Urinary bladder (tissue), 4 donors: ENCODE measurements around the gene LGI4. TPM values are rescaled to one million over a fixed set of nuclear protein-coding genes. Genes with fewer than 3 reads are reported as not detected.

ENCODE experiments used
- DNase-seq: peaks from one replicate; pipeline ENCODE4 v3.0.0-alpha.2; 2015; ENCODE audit errors: extremely low spot score
- H3K27ac ChIP-seq: one replicate; pipeline ENCODE4 v1.5.1; 2013; ENCODE audit warnings: low read depth, mild to moderate bottlenecking, moderate library complexity
- H3K36me3 ChIP-seq: one replicate; pipeline ENCODE4 v1.6.1; 2013; ENCODE audit warnings: mild to moderate bottlenecking, moderate library complexity; ENCODE audit not compliant: insufficient read depth
- H3K4me1 ChIP-seq: one replicate; pipeline ENCODE4 v1.6.1; 2013; ENCODE audit warnings: mild to moderate bottlenecking, moderate library complexity; ENCODE audit not compliant: insufficient read depth
- H3K4me3 ChIP-seq: one replicate; pipeline ENCODE4 v1.5.1; 2013; ENCODE audit warnings: low read depth, low read length
- WGBS: extraction: QIAGEN DNeasy Blood & Tissue Kit; methylation state at CpG from one replicate; pipeline ENCODE4 v1.1.7; 2013; 5-methylcytosine and 5-hydroxymethylcytosine counted together
- polyA plus RNA-seq: library from polyadenylated mRNA; stranded (reverse); fragments of 200-250 nt; gene quantifications from one replicate; pipeline ENCODE4 v1.2.3, GENCODE V29; 2013
- total RNA-seq: library from RNA; depleted of rRNA; stranded (reverse); fragments of >200 nt; gene quantifications from one replicate; pipeline ENCODE4 v1.2.3, GENCODE V29; 2014
- donor health status: healthy with polysubstance abuse.
- donor health status: healthy.

The LGI4 gene
- total RNA-seq (5.9 TPM), polyA plus RNA-seq (48.4 TPM)

DNA sequence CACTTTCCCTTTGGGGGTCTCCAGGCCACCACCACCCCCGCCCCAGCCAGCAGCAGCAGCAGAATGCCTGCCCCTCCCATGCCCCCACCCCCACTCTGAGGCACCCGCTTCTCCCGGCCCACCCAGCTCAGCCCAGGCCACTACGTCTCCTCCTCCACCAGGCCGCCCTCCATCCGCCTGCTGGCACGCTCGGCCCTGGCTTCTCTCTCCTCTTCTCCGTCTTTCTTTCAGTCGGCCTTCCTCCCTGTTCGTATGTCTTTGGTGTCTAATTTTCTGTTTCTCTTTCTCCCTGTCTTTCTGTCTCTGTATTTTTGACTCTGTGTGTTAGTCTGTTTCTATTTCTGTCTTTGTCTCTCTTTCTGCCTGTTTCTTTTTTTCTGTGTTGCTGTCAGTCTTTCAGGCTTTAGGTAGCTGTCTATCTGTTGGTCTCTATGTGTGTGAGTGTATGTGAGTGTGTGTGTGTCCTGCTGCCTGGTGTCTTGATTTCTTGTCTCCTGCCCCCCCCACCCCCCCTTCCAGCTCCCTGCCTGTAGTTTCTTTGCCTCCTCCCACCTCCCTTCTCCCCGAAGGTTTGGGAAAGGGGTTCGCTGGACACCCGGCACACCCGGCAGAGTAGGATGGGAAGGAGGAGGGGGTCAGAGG, at the start of gene LGI4:
LGI4 (minus strand) TSS at position 459 of the 642 bp plus-strand sequence; CDS start at position 80, 379 bp downstream.
- 52% methylated on average over 15 of the region's 15 CpGs for WGBS
- DNase-seq, result no peak
- Histone ChIP-seq H3K27ac (no peak within 1 kb of the TSS), H3K4me3 (peak within 1 kb of the TSS; percentile 4), H3K4me1 (no peaks in the 10 kb centered on the region), H3K36me3 (no peaks in the 10 kb centered on the region)

DNA sequence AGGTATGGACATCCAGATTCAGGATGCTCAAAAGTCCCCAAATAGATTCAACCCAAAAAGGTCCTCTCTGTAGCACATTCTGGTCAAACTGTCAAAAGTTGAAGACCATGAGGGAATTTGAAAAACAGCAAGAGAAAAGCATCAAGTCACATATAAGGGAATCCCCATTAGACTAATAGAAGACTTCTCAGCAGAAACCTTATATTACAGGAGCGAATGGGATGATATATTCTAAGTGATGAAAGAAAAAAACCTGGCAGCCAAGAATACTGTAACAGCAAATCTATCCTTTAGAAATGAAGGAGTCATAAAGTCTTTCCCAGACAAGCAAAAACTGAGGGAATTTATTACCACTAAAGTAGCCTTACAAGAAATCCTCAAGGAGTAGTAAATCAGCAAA, 49.4 kb upstream of the LGI4 start:
- WGBS, result 81% methylated on average over 1 of the region's 1 CpG
- H3K4me3 ChIP-seq, result no peak overlapping the region
- H3K36me3 ChIP-seq, result no peaks in the 10 kb centered on the region
- H3K27ac ChIP-seq, result no peak overlapping the region
- H3K4me1 ChIP-seq, result no peaks in the 10 kb centered on the region
- no peak for DNase-seq

DNA sequence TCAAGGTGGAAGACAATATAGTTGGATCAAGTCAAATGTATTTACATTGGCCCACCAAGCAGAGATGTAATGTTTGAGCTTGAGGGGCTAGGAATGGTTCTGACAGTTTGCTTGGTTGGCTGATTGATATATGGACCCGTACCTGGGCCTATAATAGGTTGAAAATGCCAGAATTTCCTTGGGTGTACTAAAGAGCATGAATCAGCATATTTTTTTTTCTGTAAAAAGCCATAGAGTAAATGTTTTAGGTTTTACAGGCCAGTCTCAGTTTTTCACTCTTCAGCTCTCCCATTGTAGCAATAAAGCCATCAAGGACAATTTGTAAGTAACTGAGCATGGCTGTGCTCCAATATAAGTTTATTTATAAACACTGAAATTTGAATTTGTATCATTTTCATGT, 46.5 kb upstream of the LGI4 start:
- WGBS, result 77% methylated on average over 1 of the region's 1 CpG
- no peak for DNase-seq
- Histone ChIP-seq H3K36me3 (no peaks in the 10 kb centered on the region), H3K4me1 (no peaks in the 10 kb centered on the region), H3K27ac (no peak overlapping the region), H3K4me3 (no peak overlapping the region)

DNA sequence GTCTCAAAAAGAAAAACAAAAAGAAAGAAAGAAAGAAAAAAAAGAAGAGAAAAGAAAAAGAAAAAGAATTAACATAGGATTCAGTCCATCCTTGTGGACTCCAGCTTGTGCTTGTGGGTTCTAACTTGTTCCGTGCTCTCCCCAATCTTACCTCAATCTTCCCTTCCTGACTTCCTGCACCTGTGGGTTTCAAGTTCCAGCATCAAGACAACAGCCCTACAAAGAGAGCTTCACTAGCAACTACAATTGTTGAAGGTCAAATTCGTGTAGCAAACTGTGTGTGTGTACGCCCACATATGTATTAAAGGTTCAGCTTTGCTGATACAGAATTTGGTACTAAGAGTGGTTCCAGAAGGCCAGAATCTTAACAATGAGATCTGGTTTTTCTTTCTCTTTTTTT, 45.0 kb upstream of the LGI4 start:
- no peaks in the 10 kb centered on the region for H3K36me3 ChIP-seq
- 88% methylated on average over 3 of the region's 3 CpGs for WGBS
- DNase-seq, result no peak
- no peaks in the 10 kb centered on the region for H3K4me1 ChIP-seq
- H3K27ac ChIP-seq, result no peak overlapping the region
- H3K4me3 ChIP-seq, result no peak overlapping the region

DNA sequence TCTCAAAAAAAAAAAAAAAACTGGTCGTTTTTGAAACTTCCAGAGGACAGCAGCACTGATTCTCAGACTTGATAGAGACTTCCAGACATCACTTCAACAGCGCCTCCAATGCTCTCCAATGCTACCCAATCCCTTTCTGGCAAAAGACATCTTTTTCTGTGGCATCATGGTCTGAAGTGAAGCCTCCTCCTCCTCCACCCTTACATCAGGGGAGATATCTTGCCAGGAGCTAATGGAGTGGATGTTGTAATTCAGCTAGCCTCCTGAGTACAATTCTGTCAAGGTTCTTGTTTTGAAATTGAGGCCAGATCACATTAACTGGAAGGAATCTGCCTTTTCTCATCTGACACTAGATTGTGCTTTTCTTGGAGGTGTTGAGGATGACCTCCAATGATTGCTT, 43.8 kb upstream of the LGI4 start:
- DNase-seq, result no peak
- WGBS, result 57% methylated on average over 2 of the region's 2 CpGs
- no peak overlapping the region for H3K27ac ChIP-seq
- H3K36me3 ChIP-seq, result no peaks in the 10 kb centered on the region
- no peaks in the 10 kb centered on the region for H3K4me1 ChIP-seq
- H3K4me3 ChIP-seq, result no peak overlapping the region

DNA sequence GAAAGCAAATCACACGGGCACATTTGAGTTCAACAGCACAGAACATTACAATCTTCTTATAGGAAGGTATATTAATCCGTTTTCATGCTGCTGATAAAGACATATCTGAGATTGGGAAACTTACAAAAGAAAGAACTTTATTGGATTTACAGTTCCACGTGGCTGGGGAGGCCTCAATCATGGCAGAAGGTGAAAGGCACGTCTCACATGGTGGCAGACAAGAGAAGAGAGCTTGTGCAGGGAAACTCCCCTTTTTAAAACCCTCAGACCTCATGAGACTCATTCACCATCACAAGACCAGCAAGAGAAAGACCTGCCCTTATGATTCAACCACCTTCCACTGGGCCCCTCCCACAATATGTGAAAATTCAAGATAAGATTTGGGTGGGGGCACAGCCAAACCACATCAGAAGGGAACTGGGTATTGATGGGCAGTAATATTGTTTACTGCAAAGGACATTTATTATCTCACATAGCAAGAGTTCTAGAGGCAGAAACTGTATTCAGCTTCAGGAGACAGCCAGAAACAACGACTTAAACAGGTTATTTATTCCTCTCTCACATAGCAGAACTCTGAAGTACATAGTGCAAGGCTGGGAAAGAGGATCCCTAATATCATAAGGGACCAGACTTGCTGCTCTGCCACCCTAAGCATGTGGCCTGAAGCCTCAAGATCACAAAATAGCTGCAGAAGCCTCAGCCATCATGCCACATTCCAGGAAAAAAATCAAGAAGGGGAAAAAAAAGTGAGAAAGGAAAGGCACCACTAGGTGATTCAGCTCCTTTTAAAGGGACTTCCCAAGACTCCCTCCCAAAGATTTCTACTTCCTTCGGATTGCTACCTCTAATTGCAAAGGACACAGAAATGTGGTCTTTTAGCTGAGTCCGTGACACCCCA, 42.8 kb upstream of the LGI4 start:
- Histone ChIP-seq H3K4me3 (no peak overlapping the region), H3K27ac (no peak overlapping the region), H3K36me3 (no peaks in the 10 kb centered on the region), H3K4me1 (no peaks in the 10 kb centered on the region)
- DNase-seq, result no peak
- 75% methylated on average over 7 of the region's 7 CpGs for WGBS

DNA sequence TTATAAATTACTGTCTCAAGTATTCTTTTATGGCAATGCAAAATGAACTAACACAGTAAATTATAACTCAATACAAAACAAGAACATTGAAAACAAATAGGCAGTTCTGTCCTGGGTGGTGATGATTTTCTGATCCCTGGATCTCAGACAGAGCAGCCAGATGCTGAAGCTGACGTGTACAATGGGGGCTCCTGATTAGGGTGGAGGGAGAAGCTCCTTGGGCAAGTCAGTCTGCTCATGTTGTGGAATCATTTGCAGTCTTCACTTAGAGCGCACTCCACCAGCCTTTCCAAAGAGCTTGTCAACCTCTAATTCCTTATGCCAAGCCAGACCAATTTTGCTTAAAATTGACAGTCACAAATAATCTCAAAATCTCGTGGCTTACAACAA, 41.3 kb upstream of the LGI4 start:
- WGBS, result 62% methylated on average over 3 of the region's 3 CpGs
- H3K4me1 ChIP-seq, result no peaks in the 10 kb centered on the region
- no peak for DNase-seq
- H3K27ac ChIP-seq, result no peak overlapping the region
- no peaks in the 10 kb centered on the region for H3K36me3 ChIP-seq
- no peak overlapping the region for H3K4me3 ChIP-seq

DNA sequence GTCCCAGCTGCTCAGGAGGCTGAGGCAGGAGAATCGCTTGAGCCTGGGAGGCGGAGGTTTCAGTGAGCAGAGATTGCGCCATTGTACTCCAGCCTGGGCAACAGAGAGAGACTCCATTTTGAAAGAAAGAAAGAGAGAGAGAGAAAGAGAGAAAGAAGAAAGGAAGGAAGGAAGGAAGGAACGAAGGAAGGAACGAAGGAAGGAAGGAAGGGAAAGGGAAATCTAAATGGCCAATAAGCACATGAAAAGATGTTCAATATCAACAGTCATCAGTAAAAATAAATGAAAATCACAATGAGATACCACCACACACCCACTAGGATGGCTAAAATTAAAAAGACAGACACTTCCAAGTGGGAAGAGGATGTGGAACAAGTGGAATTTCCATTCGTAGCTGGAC, 39.4 kb upstream of the LGI4 start:
- Histone ChIP-seq H3K4me1 (no peaks in the 10 kb centered on the region), H3K36me3 (no peaks in the 10 kb centered on the region), H3K4me3 (no peak overlapping the region), H3K27ac (no peak overlapping the region)
- WGBS, result 93% methylated on average over 6 of the region's 6 CpGs
- DNase-seq, result no peak

DNA sequence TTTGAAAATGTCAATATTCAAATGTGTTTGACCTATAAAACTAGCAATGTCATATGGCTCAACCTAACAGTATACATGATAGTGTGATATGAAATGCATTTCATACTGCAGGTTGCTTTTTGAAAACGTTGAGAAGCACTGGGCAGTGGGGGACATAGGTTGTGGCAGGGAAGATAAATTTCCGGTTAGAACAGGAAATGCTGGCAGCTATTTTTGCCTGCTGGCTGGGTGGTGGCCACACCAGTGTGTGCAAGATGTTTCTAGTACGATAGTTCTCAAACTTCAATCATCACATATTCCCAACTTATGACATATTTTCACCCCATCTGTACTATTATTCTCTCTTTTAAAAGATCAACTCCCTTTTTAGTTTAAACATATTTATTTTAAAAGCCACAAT, 36.9 kb upstream of the LGI4 start:
- Histone ChIP-seq H3K4me1 (no peaks in the 10 kb centered on the region), H3K27ac (no peak overlapping the region), H3K36me3 (no peaks in the 10 kb centered on the region), H3K4me3 (no peak overlapping the region)
- DNase-seq, result no peak
- WGBS, result 51% methylated on average over 3 of the region's 3 CpGs

DNA sequence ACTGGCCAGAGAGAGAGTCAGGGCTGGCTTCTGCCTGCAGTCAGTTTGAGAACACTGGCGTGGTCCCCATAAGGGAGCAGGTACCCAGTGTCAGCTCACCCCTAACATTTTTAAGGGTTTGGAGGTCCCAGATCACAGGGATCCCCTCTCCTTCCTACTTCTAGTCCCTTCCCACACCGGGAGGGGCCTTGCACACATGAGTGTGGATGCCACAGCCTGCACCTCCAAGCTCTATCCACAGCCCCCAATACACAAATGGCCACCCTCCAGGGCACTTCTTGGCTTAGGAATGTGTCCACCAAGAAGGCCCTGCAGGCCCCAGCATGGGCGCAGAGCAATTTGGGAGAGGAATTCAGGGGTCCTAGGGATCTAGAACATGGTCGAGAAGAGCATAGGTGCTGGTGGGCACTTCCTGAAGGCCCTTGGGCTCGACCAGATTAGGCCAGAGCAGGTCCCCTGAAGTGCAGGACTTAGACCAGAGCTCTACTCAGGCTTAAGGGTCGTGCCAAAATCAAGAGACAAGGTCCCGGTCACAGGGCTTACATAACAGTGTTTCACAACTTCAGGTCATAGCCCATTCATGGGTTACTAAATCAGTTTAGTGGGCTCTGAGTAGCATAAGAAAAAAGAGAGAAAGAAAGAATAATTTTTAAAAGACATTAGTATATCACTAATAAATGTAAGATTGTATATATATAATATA, 35.7 kb upstream of the LGI4 start:
- Histone ChIP-seq H3K27ac (no peak overlapping the region), H3K36me3 (no peaks in the 10 kb centered on the region), H3K4me3 (no peak overlapping the region), H3K4me1 (no peaks in the 10 kb centered on the region)
- no peak for DNase-seq
- WGBS, result 80% methylated on average over 7 of the region's 7 CpGs

DNA sequence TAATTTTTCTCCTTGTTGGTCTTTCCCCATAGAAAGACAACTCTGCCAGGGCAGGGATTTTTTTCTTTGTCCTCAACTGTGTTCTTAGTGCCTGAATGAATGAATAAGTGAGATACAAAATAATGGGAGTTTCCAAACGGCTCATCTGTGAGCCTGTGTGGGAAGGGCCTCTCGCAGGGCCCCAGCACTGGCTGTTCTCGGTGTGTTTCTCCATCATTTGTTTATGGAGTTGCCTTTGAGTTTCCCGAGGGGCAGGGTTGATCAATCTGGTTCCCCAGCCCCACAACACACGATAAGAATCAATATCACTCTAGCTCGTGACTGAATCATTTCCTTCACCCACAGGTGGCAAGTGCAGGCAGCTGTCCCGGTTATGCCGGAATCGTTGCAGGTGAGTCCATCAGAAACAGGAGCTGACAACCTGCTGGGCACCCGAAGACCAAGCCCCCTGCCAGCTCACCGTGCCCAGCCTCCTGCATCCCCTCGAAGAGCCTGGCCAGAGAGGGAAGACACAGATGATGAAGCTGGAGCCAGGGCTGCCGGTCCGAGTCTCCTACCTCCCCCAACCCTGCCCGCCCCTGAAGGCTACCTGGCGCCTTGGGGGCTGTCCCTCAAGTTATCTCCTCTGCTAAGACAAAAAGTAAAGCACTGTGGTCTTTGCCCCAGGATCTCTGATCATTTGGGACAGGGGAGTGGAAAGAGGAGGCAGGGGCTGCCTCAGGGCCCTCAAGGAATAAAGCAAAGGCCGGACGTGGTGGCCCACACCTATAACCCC, 34.5 kb upstream of the LGI4 start:
- 76% methylated on average over 18 of the region's 18 CpGs for WGBS

DNA sequence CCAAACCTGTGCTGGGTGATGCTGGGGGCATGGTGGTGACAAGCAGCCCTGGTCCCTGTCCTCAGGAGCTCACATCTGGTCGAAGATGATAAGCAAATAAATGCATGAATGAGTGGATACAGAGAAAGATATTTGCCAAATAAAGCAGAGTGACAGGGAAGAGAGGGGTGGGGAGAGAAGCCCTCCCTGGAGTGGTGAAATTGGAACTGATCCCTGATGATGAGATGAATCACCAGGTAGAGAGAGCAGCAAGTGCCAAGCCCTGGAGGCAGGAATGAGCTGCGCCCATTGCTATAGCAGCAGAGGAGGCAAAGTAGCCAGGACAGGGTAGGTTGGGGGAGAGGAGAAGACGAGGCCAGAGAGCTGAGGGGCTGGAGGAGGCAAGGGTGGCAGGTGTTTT, 33.3 kb upstream of the LGI4 start:
- Histone ChIP-seq H3K4me1 (no peaks in the 10 kb centered on the region), H3K27ac (no peak overlapping the region), H3K36me3 (no peaks in the 10 kb centered on the region), H3K4me3 (no peak overlapping the region)
- 74% methylated on average over 3 of the region's 3 CpGs for WGBS
- no peak for DNase-seq

More for the DNA sequence above, 34.5 kb upstream of the LGI4 start:
- Histone ChIP-seq H3K27ac (no peak overlapping the region), H3K36me3 (no peaks in the 10 kb centered on the region), H3K4me3 (no peak overlapping the region), H3K4me1 (no peaks in the 10 kb centered on the region)
- no peak for DNase-seq
